Thoracic aorta (tissue), 2 donors: Measurements from ENCODE around the gene POC5. TPM values are rescaled to one million over a fixed set of nuclear protein-coding genes. Genes with fewer than 3 reads are reported as not detected.

Experiments used
- ATAC-seq: fragments of 150-250 bp; one replicate; pipeline ENCODE4 v1.8.0; 2017; ENCODE audit warnings: low read depth; ENCODE audit not compliant: insufficient number of reproducible peaks, low FRiP score
- DNase-seq: peaks from one replicate; pipeline ENCODE4 v3.0.0-alpha.2; 2020; ENCODE audit warnings: low spot score
- H3K27ac ChIP-seq, 2 donors: fragments of 200-600 bp; sonication (generic); 1 replicate in 1 of 2; 2 replicates in 1 of 2; pipeline ENCODE4 v1.5.1; 2016; ENCODE audit warnings: mild to moderate bottlenecking in 2 of 2, moderate library complexity in 2 of 2
- H3K27me3 ChIP-seq: fragments of 200-600 bp; sonication (generic); replicated peaks from 2 replicates; pipeline ENCODE4 v1.6.0; 2016; ENCODE audit warnings: mild to moderate bottlenecking; ENCODE audit not compliant: insufficient read depth
- H3K36me3 ChIP-seq: fragments of 200-600 bp; sonication (generic); one replicate; pipeline ENCODE4 v1.5.1; 2016
- H3K4me1 ChIP-seq, 2 donors: fragments of 200-600 bp; sonication (generic); 1 replicate in 1 of 2; 2 replicates in 1 of 2; pipeline versions ENCODE4 v1.5.1 to v1.6.0; 2016; ENCODE audit warnings: low read depth in 2 of 2, mild to moderate bottlenecking in 1 of 2; ENCODE audit not compliant: control insufficient read depth in 1 of 2
- H3K4me3 ChIP-seq: fragments of 200-600 bp; sonication (generic); 2 replicates; pipeline ENCODE4 v1.5.1; 2016; ENCODE audit warnings: mild to moderate bottlenecking
- H3K9me3 ChIP-seq: fragments of 200-600 bp; sonication (generic); 2 replicates; pipeline ENCODE4 v1.5.1; 2016
- total RNA-seq, 2 donors: library from RNA; depleted of rRNA; stranded (reverse); fragments of >200 nt; gene quantifications; one replicate each; pipeline versions ENCODE4 v1.1.0 to v1.2.3, GENCODE V29; 2016
- TF ChIP-seq, protein P1 (sequence below): fragments of 200-600 bp; sonication (generic); IDR thresholded peaks from one replicate; pipeline ENCODE4 v1.5.1; 2019; ENCODE audit warnings: antibody characterized with exemption

POC5 gene
- total RNA-seq, 2 donors from 2014 or later = 5.1 to 18.4 TPM

- Histone ChIP-seq H3K36me3 (peaks cover 4% of the 10 kb centered on the region), H3K4me1 (no peaks in the 10 kb centered on the region), H3K9me3 (no peaks in the 10 kb centered on the region), H3K4me3 (no peak overlapping the region), H3K27me3 (no peaks in the 10 kb centered on the region), H3K27ac (no peak overlapping the region)
- ATAC-seq (no peak), DNase-seq (no peak)
- TF ChIP-seq, protein P1, sequence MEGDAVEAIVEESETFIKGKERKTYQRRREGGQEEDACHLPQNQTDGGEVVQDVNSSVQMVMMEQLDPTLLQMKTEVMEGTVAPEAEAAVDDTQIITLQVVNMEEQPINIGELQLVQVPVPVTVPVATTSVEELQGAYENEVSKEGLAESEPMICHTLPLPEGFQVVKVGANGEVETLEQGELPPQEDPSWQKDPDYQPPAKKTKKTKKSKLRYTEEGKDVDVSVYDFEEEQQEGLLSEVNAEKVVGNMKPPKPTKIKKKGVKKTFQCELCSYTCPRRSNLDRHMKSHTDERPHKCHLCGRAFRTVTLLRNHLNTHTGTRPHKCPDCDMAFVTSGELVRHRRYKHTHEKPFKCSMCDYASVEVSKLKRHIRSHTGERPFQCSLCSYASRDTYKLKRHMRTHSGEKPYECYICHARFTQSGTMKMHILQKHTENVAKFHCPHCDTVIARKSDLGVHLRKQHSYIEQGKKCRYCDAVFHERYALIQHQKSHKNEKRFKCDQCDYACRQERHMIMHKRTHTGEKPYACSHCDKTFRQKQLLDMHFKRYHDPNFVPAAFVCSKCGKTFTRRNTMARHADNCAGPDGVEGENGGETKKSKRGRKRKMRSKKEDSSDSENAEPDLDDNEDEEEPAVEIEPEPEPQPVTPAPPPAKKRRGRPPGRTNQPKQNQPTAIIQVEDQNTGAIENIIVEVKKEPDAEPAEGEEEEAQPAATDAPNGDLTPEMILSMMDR = no peak
These were observed 39.6 kb downstream of the POC5 start for GRCh38 chr5:75677607-75678006.

DNA sequence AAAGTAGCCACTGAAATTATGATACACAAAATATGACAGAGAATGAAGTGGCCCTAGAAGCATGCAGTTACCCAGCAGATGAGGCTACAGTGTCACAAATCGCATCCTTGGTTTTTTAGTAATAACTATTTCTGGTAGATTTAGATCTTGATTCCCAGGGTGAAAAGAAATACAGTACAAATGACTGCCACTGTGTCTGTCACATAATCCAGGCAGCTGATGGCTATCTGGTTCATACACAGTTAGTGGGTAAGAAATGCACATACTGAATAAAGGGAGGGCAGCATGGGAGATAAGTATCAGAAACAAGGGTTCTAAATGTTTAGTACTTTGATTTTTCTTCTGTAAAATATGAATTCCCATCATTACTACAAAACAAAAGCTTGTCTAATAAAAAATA lies 41.5 kb downstream of the POC5 start:
- TF ChIP-seq, protein P1 = no peak
- H3K36me3 ChIP-seq = peaks cover 4% of the 10 kb centered on the region
- H3K4me3 ChIP-seq = no peak overlapping the region
- no peak for DNase-seq
- no peaks in the 10 kb centered on the region for H3K27me3 ChIP-seq
- ATAC-seq = no peak
- H3K9me3 ChIP-seq = no peaks in the 10 kb centered on the region
- H3K27ac ChIP-seq = no peak overlapping the region
- H3K4me1 ChIP-seq = no peaks in the 10 kb centered on the region

DNA sequence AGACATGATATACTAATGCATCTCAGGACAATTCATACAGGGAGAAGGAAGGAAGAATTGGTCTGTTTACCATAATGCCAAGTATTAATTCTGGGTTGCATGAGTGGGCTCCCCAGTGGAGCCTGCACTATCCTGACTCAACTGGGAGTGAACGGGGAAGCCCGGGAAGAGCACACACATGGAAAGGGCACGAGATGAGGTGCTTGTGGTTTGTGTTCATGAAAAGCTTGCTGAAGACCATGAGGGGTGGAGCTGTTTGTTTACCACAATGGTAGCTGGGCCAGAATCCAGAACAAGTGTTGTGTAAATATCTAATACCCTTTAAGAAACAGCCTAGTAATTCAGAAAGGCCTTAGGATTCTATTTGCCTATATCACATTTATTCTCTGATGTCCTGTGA lies 44.6 kb downstream of the POC5 start:
- ATAC-seq (no peak), DNase-seq (no peak)
- TF ChIP-seq, protein P1 = no peak
- Histone ChIP-seq H3K9me3 (no peaks in the 10 kb centered on the region), H3K36me3 (peaks cover 4% of the 10 kb centered on the region), H3K4me1 (peaks cover 10 to 18% of the 10 kb centered on the region in 2 donors), H3K27me3 (no peaks in the 10 kb centered on the region), H3K27ac (no peak overlapping the region), H3K4me3 (no peak overlapping the region)

DNA sequence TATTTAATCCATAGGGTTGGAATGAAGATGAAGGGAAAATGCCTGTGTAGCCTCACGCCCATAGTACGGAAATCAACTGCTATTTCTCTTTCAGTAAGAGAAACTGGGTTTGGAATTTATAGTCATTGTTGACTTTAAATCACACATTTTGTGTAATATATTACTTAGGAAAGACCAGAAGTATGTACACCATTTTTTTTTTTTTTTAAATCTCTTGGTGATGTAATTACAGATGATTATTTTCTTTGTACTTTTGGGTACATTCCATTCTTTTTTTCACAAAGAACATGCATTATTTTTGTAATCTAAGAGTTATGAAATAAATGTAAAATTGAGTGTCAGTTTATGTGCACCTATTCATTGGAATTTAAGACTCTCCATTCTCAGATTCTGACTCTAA lies 45.7 kb downstream of the POC5 start:
- peaks cover 10 to 18% of the 10 kb centered on the region in 2 donors for H3K4me1 ChIP-seq
- TF ChIP-seq, protein P1 = no peak
- no peak overlapping the region for H3K27ac ChIP-seq
- DNase-seq (no peak), ATAC-seq (no peak)
- no peaks in the 10 kb centered on the region for H3K27me3 ChIP-seq
- H3K9me3 ChIP-seq = no peaks in the 10 kb centered on the region
- peaks cover 4% of the 10 kb centered on the region for H3K36me3 ChIP-seq
- H3K4me3 ChIP-seq = no peak overlapping the region

DNA sequence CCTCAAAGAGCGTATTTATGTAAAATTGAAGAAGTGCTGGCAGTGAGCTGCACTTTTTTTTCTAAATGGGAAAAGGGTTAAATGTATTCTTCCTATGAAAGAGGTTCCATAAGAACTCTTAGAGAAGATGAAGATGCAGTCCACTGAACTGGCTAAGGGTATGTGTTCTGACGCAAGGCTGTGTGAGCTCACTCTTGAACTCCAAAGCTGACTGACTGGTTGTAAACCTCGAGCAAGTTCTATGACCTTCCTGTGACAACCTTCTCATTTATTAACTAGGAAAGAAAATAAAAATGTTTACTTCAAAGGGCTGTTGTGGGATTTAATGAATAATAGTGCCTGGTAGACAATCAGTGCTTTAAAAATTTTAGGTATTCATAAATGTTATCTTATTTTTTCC lies 46.7 kb downstream of the POC5 start:
- ATAC-seq (no peak), DNase-seq (no peak)
- H3K4me3 ChIP-seq = no peak overlapping the region
- no peak overlapping the region for H3K27ac ChIP-seq
- TF ChIP-seq, protein P1 = no peak
- no peaks in the 10 kb centered on the region for H3K9me3 ChIP-seq
- peaks cover 10 to 18% of the 10 kb centered on the region in 2 donors for H3K4me1 ChIP-seq
- peaks cover 4% of the 10 kb centered on the region for H3K36me3 ChIP-seq
- H3K27me3 ChIP-seq = no peaks in the 10 kb centered on the region
